HG02623 (cell line): Measurements from ENCODE around the gene KCNV2.

Experiments
- ATAC-seq: cut with Tn5 transposase; IDR thresholded peaks from one replicate; pipeline ENCODE4 v1.9.1; 2021; ENCODE audit warnings: moderate library complexity; ENCODE audit not compliant: unreplicated experiment

The KCNV2 gene

GRCh38 chr9:2718698-2719033, 1.4 kb downstream of the KCNV2 start:
- ATAC-seq: no peak

GRCh38 chr9:2720179-2720654, 2.9 kb downstream of the KCNV2 start:
- ATAC-seq: no peak

- ATAC-seq: no peak
Observed at GRCh38 chr9:2722715-2723114, 5.4 kb downstream of the KCNV2 start.

GRCh38 chr9:2723376-2724065, 6.2 kb downstream of the KCNV2 start:
- ATAC-seq: no peak

- ATAC-seq: no peak
Observed at GRCh38 chr9:2725126-2725525, 7.8 kb downstream of the KCNV2 start.

GRCh38 chr9:2725898-2726649, 8.8 kb downstream of the KCNV2 start:
- no peak for ATAC-seq

- ATAC-seq: no peak
Observed at GRCh38 chr9:2726650-2727340, 9.5 kb downstream of the KCNV2 start.

GRCh38 chr9:2727374-2727773, 10.1 kb downstream of the KCNV2 start:
- ATAC-seq: no peak

- peak; percentile 78 for ATAC-seq
Observed at GRCh38 chr9:2727966-2728613, 10.8 kb downstream of the KCNV2 start.

- no peak for ATAC-seq
Observed at GRCh38 chr9:2729003-2729402, 11.7 kb downstream of the KCNV2 start.

- no peak for ATAC-seq
Observed at GRCh38 chr9:2729721-2730120, 12.4 kb downstream of the KCNV2 start.

- no peak for ATAC-seq
Observed at GRCh38 chr9:2730971-2731370, 13.7 kb downstream of the KCNV2 start.

GRCh38 chr9:2732492-2732891, 15.2 kb downstream of the KCNV2 start:
- ATAC-seq: no peak

- ATAC-seq: no peak
Observed at GRCh38 chr9:2740616-2741015, 23.3 kb downstream of the KCNV2 start.

- no peak for ATAC-seq
Observed at GRCh38 chr9:2741441-2742158, 24.3 kb downstream of the KCNV2 start.

- no peak for ATAC-seq
Observed at GRCh38 chr9:2742214-2742613, 24.9 kb downstream of the KCNV2 start.

- no peak for ATAC-seq
Observed at GRCh38 chr9:2743937-2744529, 26.7 kb downstream of the KCNV2 start.

GRCh38 chr9:2745560-2746380, 28.5 kb downstream of the KCNV2 start:
- ATAC-seq: no peak

GRCh38 chr9:2749485-2749884, 32.2 kb downstream of the KCNV2 start:
- no peak for ATAC-seq

GRCh38 chr9:2755285-2755684, 38.0 kb downstream of the KCNV2 start:
- ATAC-seq: no peak
